ENCODE measurements around the gene TULP3.

DNA sequence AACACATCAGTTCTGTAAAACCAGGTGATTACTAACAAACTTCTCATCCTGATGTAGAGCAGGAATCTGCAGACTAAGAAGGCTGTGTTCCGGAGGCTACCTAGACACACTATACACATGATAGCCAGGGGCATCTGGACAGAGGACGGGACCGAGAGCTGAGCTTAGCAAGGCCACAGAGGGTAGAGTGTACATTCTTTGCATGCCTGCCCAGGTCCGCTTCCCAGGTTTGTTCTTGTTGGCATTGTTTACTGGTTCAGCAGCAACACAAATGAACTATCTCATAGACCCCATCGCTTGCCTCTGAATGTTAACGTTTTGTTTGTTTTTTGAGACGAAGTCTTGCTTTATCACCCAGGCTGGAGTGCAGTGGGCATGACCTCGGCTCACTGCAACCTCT is 50.8 kb downstream of the TULP3 start:
- TF ChIP-seq EZH2 (IDR thresholded peaks at IDR 0.05; ENCODE audit: borderline replicate concordance) (no peak), EZH2phosphoT487 (IDR thresholded peaks at IDR 0.05; ENCODE audit: low read depth, severe bottlenecking, unreplicated experiment) (no peak)
- TF ChIP-seq, protein P1, sequence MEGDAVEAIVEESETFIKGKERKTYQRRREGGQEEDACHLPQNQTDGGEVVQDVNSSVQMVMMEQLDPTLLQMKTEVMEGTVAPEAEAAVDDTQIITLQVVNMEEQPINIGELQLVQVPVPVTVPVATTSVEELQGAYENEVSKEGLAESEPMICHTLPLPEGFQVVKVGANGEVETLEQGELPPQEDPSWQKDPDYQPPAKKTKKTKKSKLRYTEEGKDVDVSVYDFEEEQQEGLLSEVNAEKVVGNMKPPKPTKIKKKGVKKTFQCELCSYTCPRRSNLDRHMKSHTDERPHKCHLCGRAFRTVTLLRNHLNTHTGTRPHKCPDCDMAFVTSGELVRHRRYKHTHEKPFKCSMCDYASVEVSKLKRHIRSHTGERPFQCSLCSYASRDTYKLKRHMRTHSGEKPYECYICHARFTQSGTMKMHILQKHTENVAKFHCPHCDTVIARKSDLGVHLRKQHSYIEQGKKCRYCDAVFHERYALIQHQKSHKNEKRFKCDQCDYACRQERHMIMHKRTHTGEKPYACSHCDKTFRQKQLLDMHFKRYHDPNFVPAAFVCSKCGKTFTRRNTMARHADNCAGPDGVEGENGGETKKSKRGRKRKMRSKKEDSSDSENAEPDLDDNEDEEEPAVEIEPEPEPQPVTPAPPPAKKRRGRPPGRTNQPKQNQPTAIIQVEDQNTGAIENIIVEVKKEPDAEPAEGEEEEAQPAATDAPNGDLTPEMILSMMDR (IDR thresholded peaks at IDR 0.05; ENCODE audit: poor library complexity) = no peak

All from hepatocyte (in vitro differentiated cells).